ENCODE results near the gene SPINT4. TPM values are rescaled to one million over a fixed set of nuclear protein-coding genes. Genes with fewer than 3 reads are reported as not detected.

SPINT4 gene
- polyA plus RNA-seq, 1 donor from 2014 or later = not detected

- Histone ChIP-seq H3K36me3 (ENCODE audit: insufficient read depth, low read length) (no peaks in the 10 kb centered on the region), H2AFZ (ENCODE audit: low read depth, low read length) (no peak overlapping the region), H3K79me2 (replicated peaks; ENCODE audit: insufficient read depth, low read length) (no peaks in the 10 kb centered on the region), H3K4me2 (ENCODE audit: low read length) (no peak overlapping the region), H3F3A (ENCODE audit: insufficient read depth, low read length, poor library complexity, severe bottlenecking) (no peaks in the 10 kb centered on the region), H3K9me2 (ENCODE audit: insufficient read depth, low read length) (no peaks in the 10 kb centered on the region), H3K9ac (ENCODE audit: low read length) (no peak overlapping the region), H3K4me3 (ENCODE audit: low read length) (no peak overlapping the region), H3K27ac (ENCODE audit: low read length) (no peak overlapping the region), H4K20me1 (ENCODE audit: insufficient read depth) (no peaks in the 10 kb centered on the region), H3K27me3 (ENCODE audit: insufficient read depth, low read depth, low read length) (no peaks in the 10 kb centered on the region), H3K9me3 (ENCODE audit: low read length) (no peaks in the 10 kb centered on the region)
- TF ChIP-seq POLR2AphosphoS5 (IDR thresholded peaks at IDR 0.05) = no peak
- TF ChIP-seq MXI1 (conservative IDR thresholded peaks at IDR 0.05; ENCODE audit: poor library complexity, severe bottlenecking) = no peak
- no peak for TF ChIP-seq TAF1 (IDR thresholded peaks at IDR 0.05; ENCODE audit: low read depth)
- TF ChIP-seq CTCF (IDR thresholded peaks at IDR 0.05; ENCODE audit: poor library complexity, severe bottlenecking) = no peak
- TF ChIP-seq SMC3 (conservative IDR thresholded peaks at IDR 0.05; ENCODE audit: poor library complexity) = no peak
- TF ChIP-seq EZH2 (IDR thresholded peaks at IDR 0.05; ENCODE audit: borderline replicate concordance, insufficient read depth, low read length, poor library complexity, severe bottlenecking) = no peak
- TF ChIP-seq RAD21 (conservative IDR thresholded peaks at IDR 0.05) = no peak
- no peak for TF ChIP-seq EP300 (conservative IDR thresholded peaks at IDR 0.05; ENCODE audit: poor library complexity, severe bottlenecking)
- no peak for TF ChIP-seq REST (IDR thresholded peaks at IDR 0.05; ENCODE audit: borderline replicate concordance)
Observed at GRCh38 chr20:45735552-45735951, 13.4 kb downstream of the SPINT4 start.

- Histone ChIP-seq H2AFZ (ENCODE audit: low read depth, low read length) (no peak overlapping the region), H3K9ac (ENCODE audit: low read length) (no peak overlapping the region), H3K27ac (ENCODE audit: low read length) (no peak overlapping the region), H3K4me3 (ENCODE audit: low read length) (no peak overlapping the region), H3K79me2 (replicated peaks; ENCODE audit: insufficient read depth, low read length) (no peaks in the 10 kb centered on the region), H3K9me2 (ENCODE audit: insufficient read depth, low read length) (no peaks in the 10 kb centered on the region), H3K27me3 (ENCODE audit: insufficient read depth, low read depth, low read length) (no peaks in the 10 kb centered on the region), H3K4me2 (ENCODE audit: low read length) (no peak overlapping the region), H3K9me3 (ENCODE audit: low read length) (no peaks in the 10 kb centered on the region), H4K20me1 (ENCODE audit: insufficient read depth) (no peaks in the 10 kb centered on the region), H3F3A (ENCODE audit: insufficient read depth, low read length, poor library complexity, severe bottlenecking) (no peaks in the 10 kb centered on the region), H3K36me3 (ENCODE audit: insufficient read depth, low read length) (no peaks in the 10 kb centered on the region)
- TF ChIP-seq EZH2 (IDR thresholded peaks at IDR 0.05; ENCODE audit: borderline replicate concordance, insufficient read depth, low read length, poor library complexity, severe bottlenecking) (no peak), MXI1 (conservative IDR thresholded peaks at IDR 0.05; ENCODE audit: poor library complexity, severe bottlenecking) (no peak), TAF1 (IDR thresholded peaks at IDR 0.05; ENCODE audit: low read depth) (no peak), EP300 (conservative IDR thresholded peaks at IDR 0.05; ENCODE audit: poor library complexity, severe bottlenecking) (no peak), POLR2AphosphoS5 (IDR thresholded peaks at IDR 0.05) (no peak), RAD21 (conservative IDR thresholded peaks at IDR 0.05) (no peak), CTCF (IDR thresholded peaks at IDR 0.05; ENCODE audit: poor library complexity, severe bottlenecking) (no peak), SMC3 (conservative IDR thresholded peaks at IDR 0.05; ENCODE audit: poor library complexity) (no peak), REST (IDR thresholded peaks at IDR 0.05; ENCODE audit: borderline replicate concordance) (no peak)
Observed at GRCh38 chr20:45735988-45736387, 13.8 kb downstream of the SPINT4 start.

Measured in neural cell (in vitro differentiated cells).